DMS114 treated with DMSO at 0.1 percent for 48 hours (cell line): ENCODE data around the gene RTL3.

Experiments used
- DNase-seq: peaks from one replicate; lab custom pipeline; 2025; ENCODE audit not compliant: unreplicated experiment; lab: John Stamatoyannopoulos, UW

The RTL3 gene

GRCh38 chrX:78619834-78620233, 39.3 kb downstream of the RTL3 start:
- no peak for DNase-seq

DNA sequence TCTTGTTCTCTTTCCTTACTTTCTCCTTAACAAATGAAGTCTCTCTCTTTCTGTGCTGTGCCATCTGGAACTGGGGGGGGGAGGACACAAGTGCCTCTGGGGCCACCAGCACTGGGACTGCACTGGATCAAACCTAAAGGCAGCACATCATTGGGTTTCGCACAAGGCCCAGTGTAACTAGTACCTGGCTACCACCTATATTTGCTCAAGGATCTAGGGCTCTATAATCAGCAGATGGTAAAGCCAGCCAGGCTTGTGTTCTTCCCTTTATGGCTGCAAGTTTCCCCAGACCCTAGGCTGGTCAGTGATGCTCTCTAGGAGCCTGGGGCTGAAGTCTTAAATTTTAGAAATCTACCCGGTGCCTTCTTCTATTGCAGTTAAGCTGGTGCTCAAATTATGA, 40.1 kb downstream of the RTL3 start:
- DNase-seq: no peak

GRCh38 chrX:78614264-78614663, 44.9 kb downstream of the RTL3 start:
- DNase-seq: no peak
